Glomerular endothelial cell (primary cell): ENCODE measurements around the gene TYR. TPM values are rescaled to one million over a fixed set of nuclear protein-coding genes. Genes with fewer than 3 reads are reported as not detected.
"Not testable (repeated sequence)": the region's sequence is repeated elsewhere in the genome, so short reads cannot be mapped to it uniquely, and the experiment has no call there.

ENCODE experiments used
- DNase-seq: peaks from one replicate; pipeline ENCODE4 v3.0.0-alpha.2; 2011; ENCODE audit warnings: low read depth, low spot score; ENCODE audit errors: extremely low read depth
- total RNA-seq: library from RNA; depleted of rRNA; stranded (reverse); fragments of >200 nt; gene quantifications from 2 replicates; pipeline ENCODE4 v1.2.3, GENCODE V29; 2015

TYR gene
- total RNA-seq, 1 donor from 2014 or later = not detected

- not testable (repeated sequence) for DNase-seq
Observed at GRCh38 chr11:89342880-89343572, 165.4 kb downstream of the TYR start.

Other genes with a start within 250 kb of the TYR start
- gene GRM5, start 111.9 kb upstream of the TYR start, total RNA-seq = 0.05 and 0.47 TPM in 2 replicates